SK-N-SH (cell line): Measurements from ENCODE around the gene RNF227. TPM values are rescaled to one million over a fixed set of nuclear protein-coding genes. Genes with fewer than 3 reads are reported as not detected.

Experiments
- CTCF ChIA-PET: fragments of 300-600, 350-600 bp; formaldehyde crosslinking; extraction: SDS; loops from one replicate; lab custom pipeline; 2021; lab: Yijun Ruan, JAX
- POLR2A ChIA-PET: fragments of 350-600 bp; sonication (Branson Sonifier 250); formaldehyde crosslinking; extraction: SDS; loops from one replicate; lab custom pipeline; 2020; ENCODE audit warnings: antibody characterized with exemption, inconsistent platforms; lab: Yijun Ruan, JAX
- DNase-seq: peaks from one replicate; pipeline ENCODE4 v3.0.0; 2012
- H2AFZ ChIP-seq: fragments of 200-600 bp; sonication (generic); 2 replicates; pipeline ENCODE4 v1.8.1; 2016; ENCODE audit warnings: antibody characterized with exemption, mild to moderate bottlenecking, low read depth
- H3F3A ChIP-seq: fragments of 200-600 bp; sonication (generic); replicated peaks from 2 replicates; pipeline ENCODE3; 2016; ENCODE audit warnings: antibody characterized with exemption, mild to moderate bottlenecking; ENCODE audit not compliant: insufficient read depth
- H3K27ac ChIP-seq, 2 experiments: fragments of 200-500 bp in 1 of 2; fragments of 200-600 bp in 1 of 2; sonication (Bioruptor generic) in 1 of 2; sonication (generic), shearing (Covaris generic) in 1 of 2; 2 replicates each; pipeline versions ENCODE4 v1.5.1 to v1.6.1; 2014 to 2016; ENCODE audit warnings: low read depth in 2 of 2, inconsistent platforms in 1 of 2, low read length in 1 of 2, mild to moderate bottlenecking in 1 of 2, mixed read lengths in 1 of 2
- H3K27me3 ChIP-seq: fragments of 200-600 bp; sonication (generic), shearing (Covaris generic); 2 replicates; pipeline ENCODE4 v1.6.1; 2016; ENCODE audit warnings: mixed run types; ENCODE audit not compliant: insufficient read depth
- H3K36me3 ChIP-seq, 2 experiments: fragments of 200-500 bp in 1 of 2; fragments of 200-600 bp in 1 of 2; sonication (Bioruptor generic) in 1 of 2; sonication (generic) in 1 of 2; replicated peaks in 1 of 2; 2 replicates each; pipeline versions ENCODE3 to v1.5.1; 2014 to 2016; ENCODE audit warnings: low read length in 1 of 2, mild to moderate bottlenecking in 1 of 2; ENCODE audit not compliant: insufficient read depth in 2 of 2, control insufficient read depth in 1 of 2
- H3K4me1 ChIP-seq, 2 experiments: fragments of 200-500 bp in 1 of 2; fragments of 200-600 bp in 1 of 2; sonication (Bioruptor generic) in 1 of 2; sonication (generic), shearing (Covaris generic) in 1 of 2; 2 replicates each; pipeline versions ENCODE4 v1.5.1 to v1.6.1; 2014 to 2016; ENCODE audit warnings: low read depth in 1 of 2, low read length in 1 of 2, mixed run types in 1 of 2; ENCODE audit not compliant: insufficient read depth in 2 of 2, control insufficient read depth in 1 of 2
- H3K4me2 ChIP-seq: fragments of 200-600 bp; sonication (generic), shearing (Covaris generic); 2 replicates; pipeline ENCODE4 v1.6.1; 2017; ENCODE audit warnings: mixed run types
- H3K4me3 ChIP-seq, 2 experiments: fragments of 200-500 bp in 1 of 2; fragments of 200-600 bp in 1 of 2; sonication (Bioruptor generic) in 1 of 2; sonication (generic), shearing (Covaris generic) in 1 of 2; 2 replicates each; pipeline versions ENCODE4 v1.5.1 to v1.8.1; 2014 to 2016; ENCODE audit warnings: low read depth in 2 of 2, inconsistent platforms in 1 of 2, low read length in 1 of 2, mild to moderate bottlenecking in 1 of 2, mixed read lengths in 1 of 2, moderate library complexity in 1 of 2
- H3K79me2 ChIP-seq: fragments of 200-600 bp; sonication (generic); 2 replicates; pipeline ENCODE4 v1.8.1; 2017; ENCODE audit warnings: mild to moderate bottlenecking; ENCODE audit not compliant: insufficient read depth
- H3K9ac ChIP-seq: fragments of 200-600 bp; sonication (generic); 2 replicates; pipeline ENCODE4 v1.6.1; 2017; ENCODE audit warnings: mixed run types
- H3K9me2 ChIP-seq: fragments of 200-600 bp; sonication (generic); 2 replicates; pipeline ENCODE4 v1.6.1; 2017; ENCODE audit warnings: mixed run types
- H3K9me3 ChIP-seq: fragments of 200-600 bp; sonication (generic); 2 replicates; pipeline ENCODE4 v1.6.1; 2017; ENCODE audit warnings: mixed run types, mild to moderate bottlenecking, moderate library complexity
- H4K20me1 ChIP-seq: fragments of 200-600 bp; sonication (generic); 2 replicates; pipeline ENCODE4 v1.6.1; 2017; ENCODE audit warnings: mild to moderate bottlenecking, mixed run types; ENCODE audit not compliant: insufficient read depth
- FOSL2 ChIP-seq: IDR thresholded peaks from 2 replicates; pipeline ENCODE4 v1.4.0; 2012; ENCODE audit warnings: low read depth, mild to moderate bottlenecking, moderate library complexity, borderline replicate concordance
- FOXM1 ChIP-seq: IDR thresholded peaks from 2 replicates; pipeline ENCODE4 v1.4.0; 2012; ENCODE audit warnings: low read depth, mild to moderate bottlenecking
- PBX3 ChIP-seq: IDR thresholded peaks from 2 replicates; pipeline ENCODE4; 2012
- POLR2AphosphoS5 ChIP-seq: IDR thresholded peaks from 2 replicates; pipeline ENCODE4 v1.6.1; 2012; ENCODE audit warnings: low read depth, low read length
- RAD21 ChIP-seq: IDR thresholded peaks from 2 replicates; pipeline ENCODE4 v1.6.1; 2012; ENCODE audit warnings: mild to moderate bottlenecking, low read length
- RCOR1 ChIP-seq: fragments of 150-350 bp; IDR thresholded peaks from 2 replicates; pipeline ENCODE4 v1.6.1; 2017; ENCODE audit warnings: antibody characterized with exemption, low read length
- REST ChIP-seq: IDR thresholded peaks from 2 replicates; pipeline ENCODE4 v1.6.1; 2012; ENCODE audit warnings: mild to moderate bottlenecking, low read depth, low read length, moderate library complexity
- SIN3A ChIP-seq: IDR thresholded peaks from 2 replicates; pipeline ENCODE4 v1.6.1; 2012; ENCODE audit warnings: low read depth, mild to moderate bottlenecking, low read length, moderate library complexity, borderline replicate concordance
- TCF12 ChIP-seq: IDR thresholded peaks from 2 replicates; pipeline ENCODE4 v1.4.0; 2012
- TEAD4 ChIP-seq: IDR thresholded peaks from 2 replicates; pipeline ENCODE4 v1.4.0; 2012; ENCODE audit warnings: mild to moderate bottlenecking, borderline replicate concordance; ENCODE audit not compliant: insufficient read depth
- USF2 ChIP-seq: fragments of 150-350 bp; IDR thresholded peaks from 2 replicates; pipeline ENCODE4 v1.6.1; 2017; ENCODE audit warnings: antibody characterized with exemption, low read length, low read depth, borderline replicate concordance
- WGBS: methylation state at CpG from one replicate; pipeline ENCODE4 v1.1.6; 2017; ENCODE audit warnings: low lambda C conversion rate; 5-methylcytosine and 5-hydroxymethylcytosine counted together
- polyA plus RNA-seq, 3 experiments: library from polyadenylated mRNA; depleted of rRNA; stranded (reverse); fragments of >200 nt; gene quantifications; 2 replicates each; pipeline ENCODE4 v1.2.3, GENCODE V29; 2012
- TF ChIP-seq, protein P1 (sequence below): IDR thresholded peaks from 2 replicates; pipeline ENCODE4 v1.4.0; 2012; ENCODE audit warnings: low read depth
- TF ChIP-seq, protein P2 (sequence below): IDR thresholded peaks from 2 replicates; pipeline ENCODE4 v1.4.0; 2012; ENCODE audit warnings: low read depth, borderline replicate concordance
- TF ChIP-seq, protein P3 (sequence below): IDR thresholded peaks from 2 replicates; pipeline ENCODE4 v1.4.0; 2012; ENCODE audit warnings: low read depth, borderline replicate concordance

Gene RNF227
- polyA plus RNA-seq, 1 of the 3 experiments (the other 2 are of a cell fraction) = 7.4 TPM

DNA sequence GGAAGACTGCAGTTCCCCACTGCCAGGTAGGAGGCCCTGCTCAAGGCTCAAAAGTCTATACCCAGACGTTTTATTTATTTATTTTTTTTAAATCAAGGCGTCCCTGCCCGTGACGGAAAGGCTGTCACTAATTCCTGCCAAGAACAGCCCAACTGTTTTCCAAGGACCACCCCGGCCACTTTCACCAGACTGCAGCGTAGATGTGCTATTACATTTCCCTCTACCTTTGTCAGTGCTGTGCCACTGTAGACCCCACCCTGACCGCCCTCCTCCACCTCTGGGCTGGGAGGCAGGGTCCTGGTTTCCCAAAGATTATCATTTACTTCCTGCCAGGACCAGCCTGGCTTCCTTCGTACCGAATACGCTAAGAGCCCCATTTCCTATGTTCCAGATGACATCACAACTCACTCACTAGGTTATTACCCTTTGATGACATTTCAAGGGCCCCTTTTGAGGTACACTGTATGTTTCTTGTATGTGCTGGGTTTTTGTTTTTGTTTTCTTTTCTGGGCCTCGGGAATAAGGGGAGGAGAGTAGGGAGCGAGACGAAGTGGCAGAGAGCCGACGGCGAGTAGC is 6.3 kb upstream of the RNF227 start:
- Histone ChIP-seq H3K9me2 (no peaks in the 10 kb centered on the region), H3K9me3 (no peaks in the 10 kb centered on the region), H3K9ac (no peak overlapping the region), H3F3A (peaks cover 7% of the 10 kb centered on the region), H3K4me3 (no peak overlapping the region), H3K27me3 (no peaks in the 10 kb centered on the region), H3K4me1 (no peaks in the 10 kb centered on the region), H3K4me2 (no peak overlapping the region), H3K36me3 (peaks cover 0 to 2% of the 10 kb centered on the region in 2 experiments)
- POLR2A ChIA-PET = no interaction called here
- no peak for TF ChIP-seq PBX3
- TF ChIP-seq SIN3A = no peak
- no peak for TF ChIP-seq RCOR1
- no peak for TF ChIP-seq TEAD4
- no peak for TF ChIP-seq FOSL2
- TF ChIP-seq, protein P1, sequence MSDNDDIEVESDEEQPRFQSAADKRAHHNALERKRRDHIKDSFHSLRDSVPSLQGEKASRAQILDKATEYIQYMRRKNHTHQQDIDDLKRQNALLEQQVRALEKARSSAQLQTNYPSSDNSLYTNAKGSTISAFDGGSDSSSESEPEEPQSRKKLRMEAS = no peak
- TF ChIP-seq, protein P2, sequence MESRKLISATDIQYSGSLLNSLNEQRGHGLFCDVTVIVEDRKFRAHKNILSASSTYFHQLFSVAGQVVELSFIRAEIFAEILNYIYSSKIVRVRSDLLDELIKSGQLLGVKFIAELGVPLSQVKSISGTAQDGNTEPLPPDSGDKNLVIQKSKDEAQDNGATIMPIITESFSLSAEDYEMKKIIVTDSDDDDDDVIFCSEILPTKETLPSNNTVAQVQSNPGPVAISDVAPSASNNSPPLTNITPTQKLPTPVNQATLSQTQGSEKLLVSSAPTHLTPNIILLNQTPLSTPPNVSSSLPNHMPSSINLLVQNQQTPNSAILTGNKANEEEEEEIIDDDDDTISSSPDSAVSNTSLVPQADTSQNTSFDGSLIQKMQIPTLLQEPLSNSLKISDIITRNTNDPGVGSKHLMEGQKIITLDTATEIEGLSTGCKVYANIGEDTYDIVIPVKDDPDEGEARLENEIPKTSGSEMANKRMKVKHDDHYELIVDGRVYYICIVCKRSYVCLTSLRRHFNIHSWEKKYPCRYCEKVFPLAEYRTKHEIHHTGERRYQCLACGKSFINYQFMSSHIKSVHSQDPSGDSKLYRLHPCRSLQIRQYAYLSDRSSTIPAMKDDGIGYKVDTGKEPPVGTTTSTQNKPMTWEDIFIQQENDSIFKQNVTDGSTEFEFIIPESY = no peak
- TF ChIP-seq, all 33 proteins: peak for 0
- CTCF ChIA-PET = interaction anchor here (0.9 to 1.8 kb wide), 3 partner anchors 66 to 119 kb away, joined by 3 to 8 read pairs (median 4); no protein-coding TSS in a partner anchor
- 87% methylated on average over 16 of the region's 16 CpGs for WGBS
- no peak for DNase-seq
- Histone ChIP-seq H3K27ac (no peak overlapping the region), H4K20me1 (no peaks in the 10 kb centered on the region), H3K79me2 (no peaks in the 10 kb centered on the region), H2AFZ (no peak overlapping the region)

- Histone ChIP-seq H3K79me2 (no peaks in the 10 kb centered on the region), H3K9me3 (no peaks in the 10 kb centered on the region), H3K4me2 (peak overlapping the region; percentile 76; the same call in 1 of the 2 replicates), H3K9ac (no peak overlapping the region), H4K20me1 (no peaks in the 10 kb centered on the region), H3K36me3 (peaks cover 3 to 5% of the 10 kb centered on the region in 2 experiments), H3K27ac (no peak overlapping the region), H3F3A (peaks cover 40% of the 10 kb centered on the region), H3K9me2 (no peaks in the 10 kb centered on the region), H3K4me3 (no peak overlapping the region), H2AFZ (no peak overlapping the region), H3K27me3 (no peaks in the 10 kb centered on the region), H3K4me1 (peaks cover 14 to 18% of the 10 kb centered on the region in 2 experiments; a peak in 2 of 4 replicates)
- no peak for DNase-seq
- 72% methylated on average over 2 of the region's 2 CpGs for WGBS
- no peak for TF ChIP-seq POLR2AphosphoS5
- no peak for TF ChIP-seq REST
- TF ChIP-seq, protein P1 = no peak
- TF ChIP-seq FOXM1 = no peak
- TF ChIP-seq, protein P3, sequence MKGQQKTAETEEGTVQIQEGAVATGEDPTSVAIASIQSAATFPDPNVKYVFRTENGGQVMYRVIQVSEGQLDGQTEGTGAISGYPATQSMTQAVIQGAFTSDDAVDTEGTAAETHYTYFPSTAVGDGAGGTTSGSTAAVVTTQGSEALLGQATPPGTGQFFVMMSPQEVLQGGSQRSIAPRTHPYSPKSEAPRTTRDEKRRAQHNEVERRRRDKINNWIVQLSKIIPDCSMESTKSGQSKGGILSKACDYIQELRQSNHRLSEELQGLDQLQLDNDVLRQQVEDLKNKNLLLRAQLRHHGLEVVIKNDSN = no peak
- TF ChIP-seq RAD21 = no peak
- TF ChIP-seq TCF12 = no peak
- no peak for TF ChIP-seq USF2
- ChIA-PET POLR2A (no interaction called here), CTCF (interaction anchor here (1.0 to 5.7 kb wide), 6 partner anchors 10 to 144 kb away, joined by 3 to 65 read pairs (median 8); partner anchors contain the start of gene ALOX15B)
These were observed 719 bp upstream of the RNF227 start for GRCh38 chr17:7916808-7917207.
